PFSK-1 (cell line): ENCODE results near the gene LRRN4CL.

Source experiments
- FOXP2 ChIP-seq: optimal IDR thresholded peaks from 2 replicates; pipeline ENCODE3; 2011; ENCODE audit warnings: borderline replicate concordance, control low read depth, inconsistent platforms; ENCODE audit not compliant: insufficient read depth; ENCODE audit errors: extremely low read length, extremely low read depth
- POLR2AphosphoS5 ChIP-seq: IDR thresholded peaks from 2 replicates; pipeline ENCODE4 v1.6.1; 2012; ENCODE audit warnings: low read depth, mild to moderate bottlenecking, control low read depth, low read length, moderate library complexity
- REST ChIP-seq, 2 experiments: IDR thresholded peaks; 2 replicates each; pipeline versions ENCODE4 v1.6.1 to v1.8.0; 2011 to 2012; ENCODE audit warnings: low read depth in 2 of 2, low read length in 2 of 2, control low read depth in 1 of 2, inconsistent platforms in 1 of 2, mild to moderate bottlenecking in 1 of 2, moderate library complexity in 1 of 2; ENCODE audit not compliant: insufficient read depth in 1 of 2
- SIN3A ChIP-seq: IDR thresholded peaks from 2 replicates; pipeline ENCODE4 v1.6.1; 2012; ENCODE audit warnings: mild to moderate bottlenecking, low read length, moderate library complexity, borderline replicate concordance; ENCODE audit not compliant: insufficient read depth
- TAF1 ChIP-seq: IDR thresholded peaks from 2 replicates; pipeline ENCODE4 v1.6.1; 2012; ENCODE audit warnings: low read length, control low read depth, borderline replicate concordance; ENCODE audit not compliant: insufficient read depth

- no peak for TF ChIP-seq POLR2AphosphoS5
- TF ChIP-seq TAF1 = no peak
- no peak for TF ChIP-seq FOXP2
- TF ChIP-seq SIN3A = no peak
- no peak for TF ChIP-seq REST (IDR thresholded peaks at IDR 0.05; ENCODE audit: insufficient read depth in 1 of 2, low read depth in 2 of 2, low read length in 2 of 2)
Measured at GRCh38 chr11:62656796-62657429, 32.4 kb downstream of the LRRN4CL start.
